HepG2 (cell line): ENCODE results near the gene BCL2L2. TPM values are rescaled to one million over a fixed set of nuclear protein-coding genes. Genes with fewer than 3 reads are reported as not detected.

Experiments
- ATAC-seq: fragments of 200-7000 bp; cut with Tn5 transposase; 3 replicates; pipeline ENCODE4 v1.9.1; 2020; ENCODE audit warnings: mild to moderate bottlenecking, moderate library complexity
- BruUV-seq: library from RNA; stranded (reverse); fragments of 400-500 nt; replicated peaks from 2 replicates; lab custom pipeline; 2021; lab: Mats Ljungman, UMichigan
- CTCF ChIA-PET: fragments of 300-600 bp; formaldehyde crosslinking; extraction: SDS; loops from one replicate; lab custom pipeline; 2021; ENCODE audit warnings: low total read pairs, inconsistent platforms, low intra/inter-chr PET ratio; lab: Yijun Ruan, JAX
- POLR2A ChIA-PET: fragments of 350-600 bp; sonication (Branson Sonifier 250); formaldehyde crosslinking; loops from one replicate; lab custom pipeline; 2020; ENCODE audit warnings: antibody characterized with exemption, inconsistent platforms; lab: Yijun Ruan, JAX
- DNase-seq: peaks from one replicate; pipeline ENCODE4 v3.0.0-alpha.2; 2015; ENCODE audit warnings: low spot score
- FAIRE-seq: peaks from 3 replicates; lab custom pipeline; 2011; peaks lifted over from hg19 to GRCh38; lab: Jason Lieb, UNC
- H2AFZ ChIP-seq: one replicate; pipeline ENCODE4 v1.6.1; 2011; ENCODE audit warnings: low read length, inconsistent platforms
- H3K27ac ChIP-seq: fragments of 300-600 bp; 3 replicates; pipeline ENCODE4 v1.8.0; 2011; ENCODE audit warnings: mixed run types, mild to moderate bottlenecking, mixed read lengths, low read length, inconsistent platforms; ENCODE audit not compliant: insufficient read depth; ENCODE audit errors: extremely low read length
- H3K27me3 ChIP-seq, 2 experiments: fragments of 200-600 bp in 1 of 2; 2 replicates in 1 of 2; 3 replicates in 1 of 2; pipeline versions ENCODE4 v1.6.0 to v1.8.0; 2011; ENCODE audit warnings: low read length in 2 of 2, mild to moderate bottlenecking in 2 of 2, moderate library complexity in 2 of 2, inconsistent platforms in 1 of 2; ENCODE audit not compliant: insufficient read depth in 2 of 2, control insufficient read depth in 1 of 2
- H3K36me3 ChIP-seq, 2 experiments: fragments of 200-600 bp in 1 of 2; replicated peaks in 1 of 2; 2 replicates in 1 of 2; 3 replicates in 1 of 2; pipeline versions ENCODE4 v1.5.1 to v1.8.0; 2011; ENCODE audit warnings: low read length in 2 of 2, inconsistent platforms in 1 of 2; ENCODE audit not compliant: insufficient read depth in 2 of 2, control insufficient read depth in 1 of 2
- H3K4me1 ChIP-seq: 2 replicates; pipeline ENCODE4 v1.5.1; 2012; ENCODE audit warnings: low read length, inconsistent platforms; ENCODE audit not compliant: insufficient read depth
- H3K4me2 ChIP-seq: 2 replicates; pipeline ENCODE4 v1.6.0; 2011; ENCODE audit warnings: low read depth, low read length, inconsistent platforms
- H3K4me3 ChIP-seq, 3 experiments: fragments of 200-600 bp in 1 of 3; sonication (generic), shearing (Covaris generic) in 1 of 3; replicated peaks in 1 of 3; 2 replicates each; pipeline ENCODE4 v1.5.1; 2011 to 2016; ENCODE audit warnings: low read length in 3 of 3, inconsistent platforms in 2 of 3, low read depth in 2 of 3, mild to moderate bottlenecking in 2 of 3, control low read depth in 1 of 3, mixed read lengths in 1 of 3; ENCODE audit not compliant: insufficient read depth in 1 of 3
- H3K79me2 ChIP-seq: one replicate; pipeline ENCODE4 v1.6.1; 2011; ENCODE audit warnings: low read length, inconsistent platforms; ENCODE audit not compliant: insufficient read depth
- H3K9ac ChIP-seq: 2 replicates; pipeline ENCODE4 v1.6.0; 2011; ENCODE audit warnings: mild to moderate bottlenecking, low read depth, low read length, inconsistent platforms; ENCODE audit not compliant: insufficient read depth
- H3K9me3 ChIP-seq: 2 replicates; pipeline ENCODE4 v1.5.1; 2012; ENCODE audit warnings: mild to moderate bottlenecking, low read length
- H4K20me1 ChIP-seq: 2 replicates; pipeline ENCODE4 v1.6.0; 2011; ENCODE audit warnings: inconsistent platforms, mild to moderate bottlenecking, low read length, moderate library complexity; ENCODE audit not compliant: insufficient read depth
- ATF3 ChIP-seq: sonication (generic); formaldehyde crosslinking; IDR thresholded peaks from 2 replicates; pipeline ENCODE4 v1.4.0; 2020; ENCODE audit warnings: missing genetic modification reagents
- GATAD1 ChIP-seq: IDR thresholded peaks from 2 replicates; pipeline ENCODE4 v1.6.1; 2016; ENCODE audit warnings: missing genetic modification reagents, missing compliant biosample characterization
- HMG20B ChIP-seq: conservative IDR thresholded peaks from 2 replicates; pipeline ENCODE4 v1.6.1; 2016; ENCODE audit warnings: missing genetic modification reagents, missing compliant biosample characterization
- NR1H2 ChIP-seq: sonication (generic); formaldehyde crosslinking; IDR thresholded peaks from 2 replicates; pipeline ENCODE4 v1.8.1; 2022; ENCODE audit warnings: low read depth, missing genetic modification reagents, borderline replicate concordance
- PBX3 ChIP-seq: sonication (generic); formaldehyde crosslinking; IDR thresholded peaks from 2 replicates; pipeline ENCODE4 v1.8.1; 2023; ENCODE audit warnings: missing genetic modification reagents, inconsistent platforms, borderline replicate concordance
- REL ChIP-seq: sonication (generic); formaldehyde crosslinking; conservative IDR thresholded peaks from 2 replicates; pipeline ENCODE4 v1.8.0; 2022; ENCODE audit warnings: mild to moderate bottlenecking, missing genetic modification reagents, moderate library complexity
- SMARCC2 ChIP-seq: fragments of 450-650 bp; IDR thresholded peaks from 2 replicates; pipeline ENCODE4 v1.6.1; 2017; ENCODE audit warnings: antibody characterized with exemption, mild to moderate bottlenecking
- SRSF4 ChIP-seq: fragments of 200-400 bp; formaldehyde crosslinking; IDR thresholded peaks from one replicate; pipeline ENCODE4 v1.6.1; 2018; ENCODE audit warnings: mild to moderate bottlenecking, low read depth, low read length, moderate library complexity; ENCODE audit not compliant: poor library complexity, severe bottlenecking
- TFAP4 ChIP-seq: sonication (generic); IDR thresholded peaks from 2 replicates; pipeline ENCODE4 v1.6.1; 2016; ENCODE audit warnings: low read depth, borderline replicate concordance
- ZFP90 ChIP-seq: sonication (generic); formaldehyde crosslinking; IDR thresholded peaks from 2 replicates; pipeline ENCODE4 v1.8.0; 2022; ENCODE audit warnings: missing genetic modification reagents, mild to moderate bottlenecking, inconsistent platforms, borderline replicate concordance
- ZMAT3 ChIP-seq: sonication (generic); formaldehyde crosslinking; conservative IDR thresholded peaks from 2 replicates; pipeline ENCODE4 v1.7.0; 2021; ENCODE audit warnings: missing genetic modification reagents
- ZNF280B ChIP-seq: sonication (generic); formaldehyde crosslinking; IDR thresholded peaks from 2 replicates; pipeline ENCODE4 v1.5.0; 2020; ENCODE audit warnings: missing genetic modification reagents, mild to moderate bottlenecking, borderline replicate concordance
- ZNF430 ChIP-seq: sonication (generic); formaldehyde crosslinking; IDR thresholded peaks from 2 replicates; pipeline ENCODE4 v1.9.0; 2021; ENCODE audit warnings: mild to moderate bottlenecking, missing genetic modification reagents
- ZNF740 ChIP-seq: sonication (generic); formaldehyde crosslinking; IDR thresholded peaks from 2 replicates; pipeline ENCODE4 v1.4.0; 2020; ENCODE audit warnings: missing genetic modification reagents
- ZNF768 ChIP-seq: sonication (generic); formaldehyde crosslinking; IDR thresholded peaks from 2 replicates; pipeline ENCODE4 v1.4.0; 2020; ENCODE audit warnings: missing genetic modification reagents
- ZZZ3 ChIP-seq: sonication (generic); formaldehyde crosslinking; IDR thresholded peaks from 2 replicates; pipeline ENCODE4 v1.4.0; 2020; ENCODE audit warnings: missing genetic modification reagents, mild to moderate bottlenecking, borderline replicate concordance
- WGBS: methylation state at CpG from one replicate; pipeline ENCODE4 v1.1.6; 2017; ENCODE audit warnings: low lambda C conversion rate; 5-methylcytosine and 5-hydroxymethylcytosine counted together
- in situ Hi-C: cut with HindIII; loops from 2 replicates; pipeline ENCODE4 v1.10.0; 2017; ENCODE audit warnings: low pct_unique_long_range_greater_than_20kb; ENCODE audit not compliant: extremely low pct_ligation_motif_present
- intact Hi-C: fragments of 100-400 bp; cut with micrococcal nuclease; formaldehyde crosslinking; loops from one replicate; pipeline ENCODE4 v1.10.0; 2022; ENCODE audit not compliant: unreplicated experiment
- polyA plus RNA-seq, 8 experiments: library from polyadenylated mRNA; depleted of rRNA in 3 of 8; stranded (reverse) in 7 of 8; unstranded in 1 of 8; fragments of >200 nt; fragmentation: Illumina TruSeq in 4 of 8; extraction: Trizol in 4 of 8; gene quantifications; 2 replicates each; pipeline versions ENCODE4 v1.2.1 to v1.2.3, GENCODE V29; 2011 to 2016; ENCODE audit warnings: low read depth in 4 of 8, missing spikeins in 1 of 8, mixed read lengths in 1 of 8; ENCODE audit not compliant: insufficient read depth in 1 of 8
- total RNA-seq, 5 experiments: library from RNA; depleted of rRNA; stranded (reverse); fragments of >200 nt; fragmentation: Illumina TruSeq; extraction: Trizol; gene quantifications; 2 replicates each; pipeline ENCODE4 v1.2.3, GENCODE V29; 2016; ENCODE audit warnings: low read depth in 1 of 5

BCL2L2 gene
- total and polyA plus RNA-seq, 2 of the 13 experiments (the other 11 are each of a cell fraction or from before 2014, with no cell fraction given) = 28.1 to 49.8 TPM

- TF ChIP-seq ZNF430 (CRISPR knock-in tag) (0 out of 2 replicates have a peak, but pooled peaks have one; percentile 5), ZNF280B (CRISPR knock-in tag) (0 out of 2 replicates have a peak, but pooled peaks have one; percentile 46)
These were observed 2.2 kb downstream of the BCL2L2 start (continued) for GRCh38 chr14:23308721-23309445.

- ChIA-PET POLR2A (interaction anchor here (1.4 to 18.7 kb wide), 3 partner anchors 9 to 24 kb away, joined by 6 to 1053 read pairs (median 19); partner anchors contain the start of genes HOMEZ, PABPN1 and PPP1R3E), CTCF (no interaction called here)
- Histone ChIP-seq H3K36me3 (peaks cover 27 to 38% of the 10 kb centered on the region in 2 experiments), H3K4me3 (no peak overlapping the region), H3K9ac (no peak overlapping the region), H3K4me2 (no peak overlapping the region), H3K9me3 (no peaks in the 10 kb centered on the region), H3K27ac (no peak overlapping the region), H3K27me3 (no peaks in the 10 kb centered on the region; a peak in 1 of 5 replicates), H3K79me2 (peaks cover 34% of the 10 kb centered on the region), H3K4me1 (peaks cover 32% of the 10 kb centered on the region), H4K20me1 (no peaks in the 10 kb centered on the region), H2AFZ (no peak overlapping the region)
- in situ Hi-C loops = loop anchor here (25.0 kb wide), 1 partner anchor 827 kb away; the partner anchor contains the start of genes EMC9, FITM1, PSME1 and PSME2
- DNase-seq (no peak), ATAC-seq (no peak), FAIRE-seq (no peak)
- WGBS = 94% methylated on average over 1 of the region's 1 CpG
- no TSS peak for BruUV-seq
- intact Hi-C loops = no loop called here
- TF ChIP-seq ZNF740 (CRISPR knock-in tag) (no peak), ZMAT3 (no peak), PBX3 (CRISPR knock-in tag) (no peak), ZFP90 (no peak), ATF3 (0 out of 2 replicates have a peak, but pooled peaks have one; percentile 15), GATAD1 (CRISPR knock-in tag) (no peak), TFAP4 (no peak), ZNF768 (CRISPR knock-in tag) (no peak), REL (CRISPR knock-in tag) (no peak), SRSF4 (no peak), ZZZ3 (0 out of 2 replicates have a peak, but pooled peaks have one; percentile 52), HMG20B (0 out of 2 replicates have a peak, but pooled peaks have one; percentile 22), SMARCC2 (no peak), NR1H2 (CRISPR knock-in tag) (no peak)
These were observed 3.9 kb downstream of the BCL2L2 start for GRCh38 chr14:23310546-23310945.
